ENCODE measurements around the gene LRP8. TPM values are rescaled to one million over a fixed set of nuclear protein-coding genes. Genes with fewer than 3 reads are reported as not detected.

LRP8 gene
- total and polyA plus RNA-seq, 8 donors = 6.8 to 36.6 (median 9.3) TPM

- H3K27me3 ChIP-seq = peaks cover 0 to 38% of the 10 kb centered on the region in 2 donors
- H3K4me3 ChIP-seq = peak overlapping the region; percentile 60 to 76
- peaks cover 15 to 36% of the 10 kb centered on the region in 2 donors for H3K4me1 ChIP-seq
- intact Hi-C loops (cut with DNase I) = no loop called here
- peak in 3 of 4 donors; percentile 72 to 98 (median 94) for DNase-seq
- peak; percentile 94 for ATAC-seq
- TF ChIP-seq, protein P1, sequence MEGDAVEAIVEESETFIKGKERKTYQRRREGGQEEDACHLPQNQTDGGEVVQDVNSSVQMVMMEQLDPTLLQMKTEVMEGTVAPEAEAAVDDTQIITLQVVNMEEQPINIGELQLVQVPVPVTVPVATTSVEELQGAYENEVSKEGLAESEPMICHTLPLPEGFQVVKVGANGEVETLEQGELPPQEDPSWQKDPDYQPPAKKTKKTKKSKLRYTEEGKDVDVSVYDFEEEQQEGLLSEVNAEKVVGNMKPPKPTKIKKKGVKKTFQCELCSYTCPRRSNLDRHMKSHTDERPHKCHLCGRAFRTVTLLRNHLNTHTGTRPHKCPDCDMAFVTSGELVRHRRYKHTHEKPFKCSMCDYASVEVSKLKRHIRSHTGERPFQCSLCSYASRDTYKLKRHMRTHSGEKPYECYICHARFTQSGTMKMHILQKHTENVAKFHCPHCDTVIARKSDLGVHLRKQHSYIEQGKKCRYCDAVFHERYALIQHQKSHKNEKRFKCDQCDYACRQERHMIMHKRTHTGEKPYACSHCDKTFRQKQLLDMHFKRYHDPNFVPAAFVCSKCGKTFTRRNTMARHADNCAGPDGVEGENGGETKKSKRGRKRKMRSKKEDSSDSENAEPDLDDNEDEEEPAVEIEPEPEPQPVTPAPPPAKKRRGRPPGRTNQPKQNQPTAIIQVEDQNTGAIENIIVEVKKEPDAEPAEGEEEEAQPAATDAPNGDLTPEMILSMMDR (IDR thresholded peaks at IDR 0.05) = no peak
- H3K27ac ChIP-seq = peak overlapping the region; percentile 63 to 86
- H3K9me3 ChIP-seq = no peaks in the 10 kb centered on the region
- H3K36me3 ChIP-seq = peaks cover 0 to 19% of the 10 kb centered on the region in 2 donors
Measured at GRCh38 chr1:53326088-53326597, 1.7 kb downstream of the LRP8 start.

DNA sequence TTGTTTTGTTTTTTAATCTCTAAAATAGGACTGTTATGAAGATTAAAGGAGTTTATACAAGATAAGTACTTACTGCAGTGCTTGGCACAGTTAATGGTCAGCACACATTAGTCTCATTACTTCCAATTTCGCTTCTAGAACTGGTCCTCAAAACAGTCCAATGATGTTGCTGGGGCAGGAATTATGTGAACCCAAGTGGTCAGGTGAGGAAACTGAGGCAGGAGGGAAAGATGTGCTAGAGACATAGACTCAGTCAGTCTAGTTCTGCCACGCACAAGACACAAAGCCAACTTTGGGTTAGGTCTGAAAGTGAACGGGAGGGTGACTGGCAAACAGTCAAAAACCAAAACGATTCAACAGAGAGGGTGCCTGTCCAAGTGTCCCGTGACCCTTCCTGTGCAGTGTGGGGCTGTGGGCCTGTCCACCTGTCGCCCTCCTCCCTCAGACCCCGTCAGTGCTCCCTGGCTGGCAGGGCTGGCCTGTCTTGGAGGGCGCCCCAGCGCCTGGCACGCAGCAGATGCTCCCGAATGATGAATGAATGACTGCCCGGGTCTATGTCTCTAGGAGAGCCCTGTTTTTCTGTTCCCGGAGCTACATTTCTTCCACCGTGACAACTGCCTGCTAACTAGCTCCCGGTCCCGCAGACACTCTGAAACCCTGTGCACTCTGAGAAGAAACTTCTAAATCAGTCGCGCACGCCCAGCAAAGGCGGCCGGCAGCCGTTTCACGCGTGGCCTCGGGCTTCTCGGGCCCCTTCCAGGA, 2.4 kb downstream of the LRP8 start:
- TF ChIP-seq, protein P1 (IDR thresholded peaks at IDR 0.05) = no peak

GRCh38 chr1:53324728-53325297, 3.1 kb downstream of the LRP8 start:
- peaks cover 0 to 32% of the 10 kb centered on the region in 2 donors for H3K36me3 ChIP-seq
- peak overlapping the region in 1 of 2 donors; percentile 76 for H3K4me3 ChIP-seq
- H3K27me3 ChIP-seq = peaks cover 0 to 38% of the 10 kb centered on the region in 2 donors
- intact Hi-C loops (cut with DNase I) = no loop called here
- ATAC-seq (peak; percentile 41), DNase-seq (no peak)
- no peaks in the 10 kb centered on the region for H3K9me3 ChIP-seq
- TF ChIP-seq, protein P1 (IDR thresholded peaks at IDR 0.05) = no peak
- peak overlapping the region in 1 of 2 donors; percentile 86 for H3K27ac ChIP-seq
- peaks cover 15 to 36% of the 10 kb centered on the region in 2 donors for H3K4me1 ChIP-seq

More for the DNA sequence above, 2.4 kb downstream of the LRP8 start:
- H3K27ac ChIP-seq = peak overlapping the region; percentile 63 to 86
- no peaks in the 10 kb centered on the region for H3K9me3 ChIP-seq
- peaks cover 15 to 36% of the 10 kb centered on the region in 2 donors for H3K4me1 ChIP-seq
- peaks cover 0 to 25% of the 10 kb centered on the region in 2 donors for H3K36me3 ChIP-seq
- ATAC-seq (peak; percentile 1), DNase-seq (no peak)
- intact Hi-C loops (cut with DNase I) = no loop called here
- H3K4me3 ChIP-seq = peak overlapping the region; percentile 60 to 76
- H3K27me3 ChIP-seq = peaks cover 0 to 38% of the 10 kb centered on the region in 2 donors

DNA sequence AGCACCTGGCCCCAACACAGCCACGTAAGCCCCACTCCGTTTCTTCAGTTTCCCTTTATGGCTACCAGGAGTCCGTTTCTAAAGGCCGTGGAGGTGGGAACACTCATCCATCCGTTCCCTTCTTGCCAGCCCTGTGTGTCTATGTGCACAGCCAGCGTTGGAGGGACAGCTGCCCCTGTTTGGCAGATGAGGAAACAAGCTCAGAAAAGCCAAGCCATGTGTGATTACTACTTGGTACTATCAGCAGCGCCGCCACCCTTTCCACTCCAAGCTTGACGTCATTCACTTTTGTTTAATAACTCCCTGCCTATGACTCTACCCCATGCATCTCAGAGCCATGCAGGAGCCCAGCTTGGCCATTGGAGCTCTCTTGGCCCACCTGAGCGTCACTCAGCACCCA, 3.5 kb downstream of the LRP8 start:
- peaks cover 0 to 37% of the 10 kb centered on the region in 2 donors for H3K27me3 ChIP-seq
- no peak overlapping the region for H3K27ac ChIP-seq
- ATAC-seq (no peak), DNase-seq (peak in 1 of 4 donors; percentile 38)
- TF ChIP-seq, protein P1 (IDR thresholded peaks at IDR 0.05) = no peak
- H3K9me3 ChIP-seq = no peaks in the 10 kb centered on the region
- peaks cover 0 to 36% of the 10 kb centered on the region in 2 donors for H3K36me3 ChIP-seq
- H3K4me1 ChIP-seq = peaks cover 15 to 36% of the 10 kb centered on the region in 2 donors
- intact Hi-C loops (cut with DNase I) = no loop called here
- H3K4me3 ChIP-seq = no peak overlapping the region

DNA sequence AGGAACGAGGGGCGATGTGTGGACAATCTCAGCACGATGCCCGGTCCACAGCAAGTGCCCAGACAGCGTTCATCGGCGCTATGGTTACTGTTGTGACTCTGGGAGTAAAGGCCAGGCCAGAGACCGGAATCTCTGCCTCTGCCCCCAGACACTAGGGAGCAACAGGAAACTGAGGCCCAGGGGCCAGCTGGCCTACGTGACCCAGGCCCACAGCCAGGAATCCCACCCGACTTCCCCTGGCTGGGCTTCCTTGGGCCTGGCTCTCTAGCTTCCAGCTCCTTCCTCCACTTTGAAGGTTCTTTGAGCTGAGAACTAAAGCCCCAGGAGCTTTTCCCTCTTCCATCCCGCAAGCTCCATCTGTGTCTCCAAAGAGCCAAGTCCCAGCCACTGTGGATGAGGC, 4.6 kb downstream of the LRP8 start:
- Histone ChIP-seq H3K9me3 (no peaks in the 10 kb centered on the region), H3K4me3 (no peak overlapping the region), H3K27me3 (peaks cover 0 to 27% of the 10 kb centered on the region in 2 donors), H3K4me1 (peaks cover 15 to 32% of the 10 kb centered on the region in 2 donors), H3K27ac (no peak overlapping the region), H3K36me3 (peaks cover 0 to 36% of the 10 kb centered on the region in 2 donors)
- TF ChIP-seq, protein P1 (IDR thresholded peaks at IDR 0.05) = no peak
- intact Hi-C loops (cut with DNase I) = no loop called here
- ATAC-seq (no peak), DNase-seq (peak in 1 of 4 donors; percentile 35)
